ENCODE data around the gene ZNF239.

The ZNF239 gene

GRCh38 chr10:43524434-43525247 lies 49.8 kb downstream of the ZNF239 start:
- no peaks in the 10 kb centered on the region for H3K4me1 Mint-ChIP-seq (ENCODE audit: low read depth)
- H3K9me3 Mint-ChIP-seq (ENCODE audit: low read depth): peaks cover 49% of the 10 kb centered on the region
- H3K36me3 Mint-ChIP-seq: peaks cover 30% of the 10 kb centered on the region

More at GRCh38 chr10:43524434-43525247, 49.8 kb downstream of the ZNF239 start:
- no peak overlapping the region for H3K27ac Mint-ChIP-seq
- no peak overlapping the region for H3K4me3 Mint-ChIP-seq
- peaks cover 2% of the 10 kb centered on the region for H3K27me3 Mint-ChIP-seq
